Adrenal gland (tissue), 12 donors: ENCODE results near the gene IL31RA. TPM values are rescaled to one million over a fixed set of nuclear protein-coding genes. Genes with fewer than 3 reads are reported as not detected.
"Not testable (repeated sequence)": the region's sequence is repeated elsewhere in the genome, so short reads cannot be mapped to it uniquely, and the experiment has no call there.

Experiments used
- DNase-seq, 7 donors: peaks; one replicate each; pipeline ENCODE4 v3.0.0-alpha.2; 2019 to 2020
- H3K27ac ChIP-seq, 5 donors: fragments of 200-600 bp; sonication (generic) in 4 of 5; 1 replicate in 3 of 5; 2 replicates in 2 of 5; pipeline versions ENCODE4 v1.5.1 to v1.8.0; 2016 to 2020; ENCODE audit warnings: mild to moderate bottlenecking in 1 of 5
- H3K27me3 ChIP-seq: fragments of 200-600 bp; 2 replicates; pipeline ENCODE4 v1.8.0; 2021
- H3K36me3 ChIP-seq, 2 donors: fragments of 200-600 bp; replicated peaks in 1 of 2; 1 replicate in 1 of 2; 2 replicates in 1 of 2; pipeline versions ENCODE4 v1.5.1 to v1.8.0; 2018 to 2022
- H3K4me1 ChIP-seq, 2 donors: fragments of 200-600 bp; replicated peaks in 1 of 2; 1 replicate in 1 of 2; 2 replicates in 1 of 2; pipeline versions ENCODE4 v1.5.1 to v1.8.0; 2018 to 2021
- H3K4me3 ChIP-seq, 4 donors: fragments of 200-600 bp; sonication (generic) in 3 of 4; one replicate each; pipeline ENCODE4 v1.5.1; 2016 to 2018
- H3K9me3 ChIP-seq, 3 donors: fragments of 200-600 bp; sonication (generic) in 1 of 3; replicated peaks in 1 of 3; 1 replicate in 2 of 3; 2 replicates in 1 of 3; pipeline versions ENCODE4 v1.5.1 to v1.8.0; 2016 to 2021
- CTCF ChIP-seq, 6 experiments: fragments of 450-650 bp in 4 of 6; fragments of 200-600 bp in 2 of 6; sonication (generic) in 1 of 6; IDR thresholded peaks; 1 replicate in 5 of 6; 2 replicates in 1 of 6; pipeline versions ENCODE4 v1.5.1 to v1.8.0; 2016 to 2021; ENCODE audit warnings: antibody characterized with exemption in 6 of 6, mild to moderate bottlenecking in 2 of 6, moderate library complexity in 1 of 6
- POLR2A ChIP-seq, 2 donors: fragments of 450-650 bp; IDR thresholded peaks; one replicate each; pipeline ENCODE4 v1.6.1; 2017; ENCODE audit warnings: antibody characterized with exemption in 2 of 2, mild to moderate bottlenecking in 2 of 2, moderate library complexity in 1 of 2
- WGBS, 4 donors: extraction: QIAGEN DNeasy Blood & Tissue Kit in 2 of 4; methylation state at CpG; one replicate each; pipeline versions ENCODE4 v1.1.5 to v1.1.7; 2013 to 2017; 5-methylcytosine and 5-hydroxymethylcytosine counted together
- intact Hi-C, 2 donors: fragments of 100-400 bp; cut with DNase I; formaldehyde crosslinking; loops; one replicate each; pipeline versions ENCODE4 v1.14.1 to v1.15.0; 2022 to 2023
- polyA plus RNA-seq, 3 donors: library from polyadenylated mRNA; stranded (reverse); fragments of 200-250 nt in 2 of 3; fragments of 350-450 nt in 1 of 3; fragmentation: Illumina TruSeq in 1 of 3; extraction: RNeasy Lipid Tissue Mini Kit (QIAGEN cat#74804) in 1 of 3; gene quantifications; one replicate each; pipeline ENCODE4 v1.2.3, GENCODE V29; 2013 to 2014
- total RNA-seq, 9 donors: library from RNA; depleted of rRNA in 4 of 9; stranded (reverse); fragments of >200 nt in 4 of 9; fragments of 120-200 nt in 1 of 9; fragmentation: NEBNext Ultra II Directional in 1 of 9; extraction: Animal tissue kit (Norgen Biotek cat#: 25700) in 1 of 9; gene quantifications; one replicate each; pipeline versions ENCODE4 v1.1.0 to v1.2.4, GENCODE V29; 2013 to 2023
- donor health status: healthy with polysubstance abuse.
- donor health status: Bipolar disorder and iron deficiency.
- donor health status: DM: yes; HTN: yes; CAD: no.
- donor health status: DM: no; HTN: no; CAD: no.
- donor health status: DM: no; HTN: no; CAD: no.
- donor health status: DM: yes; HTN: yes; CAD: no.

Gene IL31RA
- total and polyA plus RNA-seq, 12 donors, result 0.05 to 0.61 TPM; not detected in 10

- no peaks in the 10 kb centered on the region for H3K4me1 ChIP-seq
- 26 to 38% (median 29%) methylated on average over 3 of the region's 3 CpGs for WGBS, 4 donors
- DNase-seq, result peak; percentile 64 to 87 (median 79)
- H3K27ac ChIP-seq, result no peak overlapping the region
- H3K9me3 ChIP-seq, result no peaks in the 10 kb centered on the region
- intact Hi-C loops, result no loop called here
- H3K27me3 ChIP-seq, result no peaks in the 10 kb centered on the region
- H3K4me3 ChIP-seq, result no peak overlapping the region
- TF ChIP-seq CTCF (IDR thresholded peaks at IDR 0.05) (peak; percentile 70 to 90 (median 79)), POLR2A (IDR thresholded peaks at IDR 0.05) (no peak)
- peaks cover 0 to 36% of the 10 kb centered on the region in 2 donors for H3K36me3 ChIP-seq
Observed at GRCh38 chr5:55936100-55936693, 85.0 kb downstream of the IL31RA start.

- H3K4me1 ChIP-seq, H3K27me3 ChIP-seq, H3K9me3 ChIP-seq, intact Hi-C loops, H3K27ac ChIP-seq, H3K4me3 ChIP-seq, DNase-seq: not testable (repeated sequence)
- H3K36me3 ChIP-seq, result peaks cover 0 to 50% of the 10 kb centered on the region in 2 donors
Observed at GRCh38 chr5:55937598-55937997, 86.4 kb downstream of the IL31RA start.

- WGBS, 4 donors, result 93 to 98% (median 98%) methylated on average over 4 of the region's 4 CpGs
- intact Hi-C loops, DNase-seq, H3K27me3 ChIP-seq, H3K4me1 ChIP-seq, H3K9me3 ChIP-seq, H3K27ac ChIP-seq, H3K4me3 ChIP-seq: not testable (repeated sequence)
- H3K36me3 ChIP-seq, result peaks cover 0 to 60% of the 10 kb centered on the region in 2 donors
Observed at GRCh38 chr5:55941154-55941553, 90.0 kb downstream of the IL31RA start.

- no peak overlapping the region for H3K27ac ChIP-seq
- TF ChIP-seq POLR2A (IDR thresholded peaks at IDR 0.05), result no peak
- no peak for TF ChIP-seq CTCF (IDR thresholded peaks at IDR 0.05)
- DNase-seq, result no peak
- no peaks in the 10 kb centered on the region for H3K9me3 ChIP-seq
- no peak overlapping the region for H3K4me3 ChIP-seq
- intact Hi-C loops, result loop anchor here in 1 of 2 donors (10.0 kb wide), 1 partner anchor 674 kb away; no protein-coding TSS in a partner anchor
- 88 to 96% (median 93%) methylated on average over 1 of the region's 1 CpG for WGBS, 4 donors
- H3K4me1 ChIP-seq, result no peaks in the 10 kb centered on the region
- no peaks in the 10 kb centered on the region for H3K27me3 ChIP-seq
- peaks cover 0 to 96% of the 10 kb centered on the region in 2 donors for H3K36me3 ChIP-seq
Observed at GRCh38 chr5:55959208-55959607, 108.1 kb downstream of the IL31RA start.

- peaks cover 0 to 83% of the 10 kb centered on the region in 2 donors for H3K36me3 ChIP-seq
- no peak for TF ChIP-seq POLR2A (IDR thresholded peaks at IDR 0.05)
Observed at GRCh38 chr5:55960779-55961178, 109.6 kb downstream of the IL31RA start.

GRCh38 chr5:55965525-55965924, 114.4 kb downstream of the IL31RA start:
- Histone ChIP-seq H3K9me3 (no peaks in the 10 kb centered on the region), H3K27ac (no peak overlapping the region), H3K36me3 (peaks cover 0 to 67% of the 10 kb centered on the region in 2 donors), H3K4me1 (peaks cover 0 to 28% of the 10 kb centered on the region in 2 donors), H3K27me3 (no peaks in the 10 kb centered on the region), H3K4me3 (no peak overlapping the region)
- TF ChIP-seq POLR2A (IDR thresholded peaks at IDR 0.05), result no peak
- TF ChIP-seq CTCF (IDR thresholded peaks at IDR 0.05), result no peak
- DNase-seq, result no peak
- 53 to 77% (median 70%) methylated on average over 6 of the region's 6 CpGs for WGBS, 4 donors
- intact Hi-C loops, result no loop called here

More at GRCh38 chr5:55960779-55961178, 109.6 kb downstream of the IL31RA start:
- intact Hi-C loops, result no loop called here
- WGBS, 4 donors, result 97 to 100% (median 97%) methylated on average over 7 of the region's 7 CpGs
- Histone ChIP-seq H3K27ac (no peak overlapping the region), H3K9me3 (no peaks in the 10 kb centered on the region), H3K27me3 (no peaks in the 10 kb centered on the region), H3K4me1 (peaks cover 0 to 6% of the 10 kb centered on the region in 2 donors), H3K4me3 (no peak overlapping the region)
- no peak for DNase-seq
